ENCODE data around the gene VEGFA.

GRCh38 chr6:43803055-43803782, 33.2 kb downstream of the VEGFA start:
- TF ChIP-seq CTCF (conservative IDR thresholded peaks at IDR 0.05; ENCODE audit: low read length) (no peak), EZH2phosphoT487 (IDR thresholded peaks at IDR 0.05; ENCODE audit: borderline replicate concordance) (no peak)

All from Loucy (cell line).